ENCODE measurements around the gene ZNF83. TPM values are rescaled to one million over a fixed set of nuclear protein-coding genes. Genes with fewer than 3 reads are reported as not detected.

Gene ZNF83
- total and polyA plus RNA-seq, 8 donors: 44.0 to 187 (median 110) TPM

DNA sequence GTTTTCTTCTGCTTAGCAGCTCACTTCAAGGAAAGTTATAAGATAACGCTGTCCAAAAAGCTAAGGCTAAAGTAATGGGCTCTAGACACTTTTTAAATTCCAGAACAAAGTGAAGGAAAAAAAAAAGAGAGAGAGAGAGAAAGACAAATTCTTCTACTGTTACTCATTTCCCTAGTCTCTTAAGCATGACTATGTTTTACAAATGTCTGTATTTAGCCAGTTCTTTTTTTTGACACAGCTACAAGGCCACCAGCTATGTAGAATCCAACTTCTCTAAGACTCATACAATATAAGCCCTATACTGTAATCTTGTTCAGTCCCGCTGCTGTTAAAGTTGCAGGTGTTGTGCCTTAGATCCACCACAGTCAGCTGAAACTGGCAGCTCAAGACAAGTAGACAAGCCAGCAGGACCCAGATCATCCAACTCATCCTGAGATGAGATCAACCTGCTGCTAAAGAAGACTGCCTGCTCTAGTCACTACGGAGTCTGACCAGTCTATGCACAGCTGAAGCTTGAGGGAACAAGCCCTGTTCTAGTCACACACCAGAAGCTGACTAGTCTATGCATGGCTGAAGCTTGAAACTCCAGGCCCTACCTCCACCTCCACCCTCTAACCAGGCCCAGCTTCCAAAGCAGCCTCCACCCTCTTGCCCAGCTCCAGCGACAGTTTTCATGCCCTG, 10.3 kb upstream of the ZNF83 start:
- no peak for ATAC-seq

DNA sequence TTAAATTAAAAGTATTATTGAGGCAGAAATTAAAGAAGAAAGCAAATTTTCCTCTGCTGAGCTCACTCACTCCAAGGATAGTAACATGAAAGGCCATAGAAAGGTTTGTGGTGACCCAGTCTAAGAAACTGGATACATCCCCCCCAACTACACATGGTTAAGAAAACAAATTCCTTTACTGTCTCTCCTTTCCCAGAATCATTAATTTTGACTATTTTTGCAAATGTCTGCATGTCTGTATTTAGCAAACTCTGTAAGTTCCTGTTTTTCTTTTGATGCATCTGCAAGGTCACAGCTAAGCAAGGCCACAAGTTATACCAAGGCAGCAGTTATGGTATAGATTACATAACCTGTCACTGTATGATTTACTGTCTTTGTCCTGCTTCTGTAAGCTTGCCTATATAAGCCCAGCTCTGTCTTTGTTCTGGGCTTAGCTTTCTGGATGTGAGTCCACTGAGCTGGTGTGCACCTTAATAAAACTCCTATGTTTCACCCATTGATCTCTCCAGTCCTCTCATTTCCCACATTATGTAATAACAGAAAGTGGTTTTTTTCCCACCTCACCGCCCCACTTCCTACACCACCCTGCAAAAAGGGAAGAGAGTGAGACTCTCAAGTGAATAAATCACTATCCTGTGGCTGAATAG, 8.5 kb upstream of the ZNF83 start:
- no peak for TF ChIP-seq CTCF (IDR thresholded peaks at IDR 0.05)
- DNase-seq (no peak), ATAC-seq (no peak)
- H3K9me3 ChIP-seq: peaks cover 0 to 55% of the 10 kb centered on the region in 2 donors
- no peak overlapping the region for H3K27ac ChIP-seq
- H3K4me3 ChIP-seq: no peak overlapping the region
- peaks cover 0 to 20% of the 10 kb centered on the region in 2 donors for H3K36me3 ChIP-seq
- no peaks in the 10 kb centered on the region for H3K4me1 ChIP-seq
- H3K27me3 ChIP-seq: no peaks in the 10 kb centered on the region
- intact Hi-C loops (cut with DNase I): no loop called here

More for the DNA sequence above, 10.3 kb upstream of the ZNF83 start:
- H3K4me1 ChIP-seq: no peaks in the 10 kb centered on the region
- H3K27me3 ChIP-seq: no peaks in the 10 kb centered on the region
- no peak for DNase-seq
- intact Hi-C loops (cut with DNase I): no loop called here
- peaks cover 0 to 37% of the 10 kb centered on the region in 2 donors for H3K36me3 ChIP-seq
- peaks cover 0 to 63% of the 10 kb centered on the region in 2 donors for H3K9me3 ChIP-seq
- H3K27ac ChIP-seq: no peak overlapping the region
- no peak for TF ChIP-seq CTCF (IDR thresholded peaks at IDR 0.05)
- H3K4me3 ChIP-seq: no peak overlapping the region

DNA sequence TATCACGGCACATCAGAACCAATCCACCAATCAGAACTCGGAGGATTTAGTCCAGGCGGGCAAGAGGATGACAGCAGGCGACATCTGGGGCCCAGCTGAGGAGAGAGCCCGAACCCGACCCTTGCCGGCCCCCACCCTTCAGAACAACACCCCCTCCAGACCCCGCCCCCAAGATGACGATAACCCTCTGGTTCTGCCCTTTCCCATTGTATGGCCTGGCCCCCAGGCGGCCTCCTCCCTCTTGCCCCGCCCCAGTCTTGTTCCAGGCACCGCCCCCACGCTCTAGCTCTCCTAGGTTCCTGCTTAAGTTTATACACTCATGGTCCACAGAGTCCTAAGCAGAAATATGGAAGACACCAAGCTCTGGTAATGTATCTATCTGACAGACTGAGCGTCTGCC, 2.8 kb upstream of the ZNF83 start:
- peaks cover 0 to 13% of the 10 kb centered on the region in 2 donors for H3K9me3 ChIP-seq
- no peak for TF ChIP-seq CTCF (IDR thresholded peaks at IDR 0.05)

GRCh38 chr19:52639996-52640395, 1.8 kb upstream of the ZNF83 start:
- no peak overlapping the region for H3K27ac ChIP-seq
- peaks cover 0 to 8% of the 10 kb centered on the region in 2 donors for H3K36me3 ChIP-seq
- no peak for DNase-seq
- ATAC-seq: no peak
- intact Hi-C loops (cut with DNase I): no loop called here
- peaks cover 4 to 22% of the 10 kb centered on the region in 2 donors for H3K4me1 ChIP-seq
- H3K9me3 ChIP-seq: peaks cover 0 to 5% of the 10 kb centered on the region in 2 donors
- no peak for TF ChIP-seq CTCF (IDR thresholded peaks at IDR 0.05)
- H3K4me3 ChIP-seq: no peak overlapping the region
- H3K27me3 ChIP-seq: no peaks in the 10 kb centered on the region

More for the DNA sequence above, 2.8 kb upstream of the ZNF83 start:
- peaks cover 4 to 22% of the 10 kb centered on the region in 2 donors for H3K4me1 ChIP-seq
- H3K27me3 ChIP-seq: no peaks in the 10 kb centered on the region
- no peak for ATAC-seq
- intact Hi-C loops (cut with DNase I): no loop called here
- DNase-seq: no peak
- no peak overlapping the region for H3K27ac ChIP-seq
- no peak overlapping the region for H3K4me3 ChIP-seq
- H3K36me3 ChIP-seq: peaks cover 0 to 10% of the 10 kb centered on the region in 2 donors

DNA sequence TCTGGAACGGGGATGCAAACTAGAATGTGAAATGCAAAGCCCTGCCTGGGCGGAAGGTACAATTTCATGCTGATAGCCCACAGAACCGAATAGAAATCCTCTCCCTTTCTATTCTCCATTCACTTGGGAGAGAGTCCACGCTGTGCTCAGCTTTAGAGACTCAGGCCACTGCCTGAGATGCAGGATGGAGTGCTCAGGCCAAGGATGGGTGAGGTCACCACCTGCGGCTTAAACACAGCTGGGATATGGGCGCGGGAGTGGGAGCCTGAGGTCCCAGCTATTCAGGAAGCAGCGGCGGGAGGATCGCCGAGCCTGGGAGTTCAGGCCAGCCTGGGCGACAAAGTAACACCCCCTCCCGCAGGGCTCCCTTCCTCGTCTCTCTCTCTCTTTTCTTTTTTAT, 446 bp upstream of the ZNF83 start:
- DNase-seq (peak in 2 of 4 donors; percentile 39 to 74), ATAC-seq (peak; percentile 23)
- peaks cover 0 to 6% of the 10 kb centered on the region in 2 donors for H3K36me3 ChIP-seq
- no peak for TF ChIP-seq CTCF (IDR thresholded peaks at IDR 0.05)
- H3K9me3 ChIP-seq: peaks cover 0 to 2% of the 10 kb centered on the region in 2 donors
- peak overlapping the region; percentile 64 to 74 for H3K4me3 ChIP-seq
- H3K27me3 ChIP-seq: no peaks in the 10 kb centered on the region
- peak overlapping the region; percentile 91 to 94 for H3K27ac ChIP-seq
- intact Hi-C loops (cut with DNase I): no loop called here
- peaks cover 4 to 22% of the 10 kb centered on the region in 2 donors for H3K4me1 ChIP-seq
